ENCODE results near the gene WDR43.

DNA sequence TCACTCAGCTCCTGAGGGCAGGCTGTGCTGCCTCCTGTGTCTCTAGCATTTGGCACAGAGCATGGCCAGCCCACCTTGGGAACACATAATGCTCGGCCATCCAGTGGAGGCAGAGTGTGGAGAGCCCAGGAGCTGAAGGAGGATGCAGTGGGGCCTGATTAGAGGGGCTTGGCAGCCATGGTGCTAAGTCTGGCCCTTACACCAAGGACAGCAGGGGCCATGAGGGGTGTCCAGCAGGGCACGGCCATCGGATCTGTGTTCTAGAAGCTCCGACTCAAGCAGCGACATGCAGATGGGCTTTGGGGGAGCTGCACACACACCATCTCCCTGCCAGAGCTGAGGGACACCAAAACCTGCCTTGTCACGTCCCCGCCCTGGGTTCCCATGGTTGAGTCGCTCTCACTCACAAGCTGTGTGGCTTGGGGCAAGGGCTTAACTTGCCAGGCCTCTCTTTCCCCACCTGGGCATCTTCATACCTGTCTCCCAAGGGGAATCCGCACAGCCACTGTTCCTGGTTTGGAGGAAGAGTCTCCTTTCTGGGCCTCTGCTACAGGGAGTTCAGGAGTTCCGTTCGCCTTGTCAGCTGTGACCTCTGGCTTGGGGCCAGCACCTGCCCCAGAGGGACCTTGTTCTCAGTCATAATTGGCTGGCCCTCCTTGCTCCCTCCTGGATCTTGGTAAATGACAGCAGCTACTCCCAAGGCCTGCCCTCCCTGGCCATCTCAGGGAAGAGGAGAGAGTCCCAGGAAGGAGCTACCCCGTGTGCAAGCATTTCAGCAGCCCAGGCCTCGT, 85.3 kb downstream of the WDR43 start:
- TF ChIP-seq ISL1 (CRISPR knock-in tag; IDR thresholded peaks at IDR 0.05) (no peak), CREB5 (CRISPR knock-in tag; IDR thresholded peaks at IDR 0.05; ENCODE audit: low read depth) (no peak), ZFP3 (CRISPR knock-in tag; IDR thresholded peaks at IDR 0.05) (no peak), OSR1 (CRISPR knock-in tag; IDR thresholded peaks at IDR 0.05) (no peak)

Measured in SK-N-SH treated with all-trans-retinoic acid at 6 μM for 48 hours (cell line).